Fibroblast of mammary gland (primary cell): ENCODE data around the gene CHRNA3.

Experiments used
- DNase-seq: peaks from one replicate; pipeline ENCODE4 v3.0.0-alpha.2; 2010; ENCODE audit warnings: low read depth
- H3K4me3 ChIP-seq: 2 replicates; pipeline ENCODE4 v1.5.1; 2011; ENCODE audit warnings: low read depth, mild to moderate bottlenecking, low read length, moderate library complexity; ENCODE audit not compliant: control insufficient read depth
- CTCF ChIP-seq: conservative IDR thresholded peaks from 2 replicates; pipeline ENCODE4 v1.5.1; 2011; ENCODE audit warnings: low read depth, low read length, inconsistent platforms; ENCODE audit not compliant: control insufficient read depth, insufficient read depth

The CHRNA3 gene

GRCh38 chr15:78605680-78606079, 15.1 kb downstream of the CHRNA3 start:
- no peak for TF ChIP-seq CTCF
- H3K4me3 ChIP-seq = no peak overlapping the region

GRCh38 chr15:78605201-78605600, 15.6 kb downstream of the CHRNA3 start:
- no peak overlapping the region for H3K4me3 ChIP-seq
- TF ChIP-seq CTCF = no peak
- no peak for DNase-seq

More at GRCh38 chr15:78605680-78606079, 15.1 kb downstream of the CHRNA3 start:
- DNase-seq = no peak

- TF ChIP-seq CTCF = no peak
Observed at GRCh38 chr15:78604420-78604819, 16.4 kb downstream of the CHRNA3 start.

GRCh38 chr15:78603467-78603866, 17.3 kb downstream of the CHRNA3 start:
- no peak for DNase-seq
- TF ChIP-seq CTCF = no peak
- H3K4me3 ChIP-seq = no peak overlapping the region

More at GRCh38 chr15:78604420-78604819, 16.4 kb downstream of the CHRNA3 start:
- DNase-seq = no peak
- H3K4me3 ChIP-seq = no peak overlapping the region

- peak; percentile 3 for DNase-seq
- TF ChIP-seq CTCF = no peak
- H3K4me3 ChIP-seq = no peak overlapping the region
Observed at GRCh38 chr15:78599189-78599588, 21.6 kb downstream of the CHRNA3 start.

GRCh38 chr15:78598348-78598747, 22.4 kb downstream of the CHRNA3 start:
- H3K4me3 ChIP-seq = no peak overlapping the region

More at GRCh38 chr15:78598348-78598747, 22.4 kb downstream of the CHRNA3 start:
- TF ChIP-seq CTCF = no peak
- no peak for DNase-seq
